Right renal pelvis (tissue), 4 donors: ENCODE data around the gene IL11RA. TPM values are rescaled to one million over a fixed set of nuclear protein-coding genes. Genes with fewer than 3 reads are reported as not detected.
"Not testable (repeated sequence)": the region's sequence is repeated elsewhere in the genome, so short reads cannot be mapped to it uniquely, and the experiment has no call there.

Experiments used
- DNase-seq, 4 donors: peaks; one replicate each; pipeline ENCODE4 v3.0.0-alpha.2; 2013; ENCODE audit warnings: low read depth in 4 of 4, low spot score in 3 of 4, missing footprints in 1 of 4
- polyA plus RNA-seq, 4 donors: library from polyadenylated mRNA; unstranded; fragments of 120-200 nt; gene quantifications; one replicate each; pipeline ENCODE4 v1.2.1, GENCODE V29; 2013; ENCODE audit not compliant: insufficient read length in 4 of 4

The IL11RA gene
- polyA plus RNA-seq, 4 donors: 47.7 to 66.7 (median 53.4) TPM

DNA sequence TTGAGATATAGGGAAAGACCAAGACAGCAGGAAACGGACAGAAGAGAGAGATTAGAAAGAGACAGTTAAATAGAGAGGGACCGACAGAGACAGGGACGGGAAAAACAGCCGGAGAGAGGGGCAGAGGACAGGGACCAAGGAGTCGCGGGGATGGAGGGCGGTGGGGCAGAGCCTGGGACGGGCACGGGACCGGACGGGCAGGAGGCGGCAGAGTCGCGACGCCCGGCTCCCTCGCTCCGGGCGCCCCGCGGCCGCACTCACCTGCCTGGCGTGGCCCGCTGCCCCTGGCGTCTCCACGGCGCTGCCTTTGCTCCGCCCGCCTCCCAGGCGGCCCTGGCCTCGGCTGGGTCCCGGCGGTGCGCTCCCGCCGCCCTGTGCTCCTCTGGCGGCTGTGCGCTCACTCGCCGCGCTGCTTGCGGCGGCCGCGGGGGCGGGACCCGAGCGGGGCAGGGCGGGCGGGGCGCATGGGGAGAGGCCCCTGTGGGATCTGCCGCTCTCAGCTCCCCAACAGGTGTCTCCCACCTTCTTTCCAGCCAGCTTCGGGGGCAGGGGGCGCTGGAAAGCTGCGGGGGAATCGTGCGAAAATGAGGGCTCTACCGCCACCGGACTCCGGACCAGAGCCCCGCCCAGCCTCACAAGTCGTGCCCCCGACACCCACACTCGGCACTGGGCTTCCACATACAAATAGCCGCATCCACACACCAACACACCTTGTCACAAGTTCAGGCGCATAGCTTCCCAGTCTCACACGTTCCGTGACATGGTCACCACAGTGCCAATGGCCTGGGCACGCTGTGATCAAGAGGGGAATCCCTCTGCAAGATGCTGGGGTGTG lies 23.1 kb upstream of the IL11RA start, which contains the start of gene ARID3C:
ARID3C (minus strand) TSS at position 411 of the 835 bp plus-strand sequence. CDS start 1,052 bp downstream, outside the sequence.
- DNase-seq: no peak

DNA sequence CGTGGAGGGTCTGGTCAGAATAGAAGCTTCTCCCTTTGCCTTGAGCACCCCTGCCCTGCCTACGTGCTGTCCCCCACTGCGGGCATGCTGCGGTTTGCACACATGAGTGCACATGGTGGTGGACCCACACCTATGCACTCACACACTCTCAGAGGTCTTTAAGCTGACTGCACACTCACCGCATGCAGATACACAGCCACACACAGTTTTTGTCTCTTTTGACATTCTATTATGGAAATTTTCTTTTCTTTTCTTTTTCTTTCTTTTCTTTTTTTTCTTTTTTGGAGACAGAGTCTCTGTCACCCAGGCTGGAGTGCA lies 22.5 kb upstream of the IL11RA start:
- DNase-seq: no peak

DNA sequence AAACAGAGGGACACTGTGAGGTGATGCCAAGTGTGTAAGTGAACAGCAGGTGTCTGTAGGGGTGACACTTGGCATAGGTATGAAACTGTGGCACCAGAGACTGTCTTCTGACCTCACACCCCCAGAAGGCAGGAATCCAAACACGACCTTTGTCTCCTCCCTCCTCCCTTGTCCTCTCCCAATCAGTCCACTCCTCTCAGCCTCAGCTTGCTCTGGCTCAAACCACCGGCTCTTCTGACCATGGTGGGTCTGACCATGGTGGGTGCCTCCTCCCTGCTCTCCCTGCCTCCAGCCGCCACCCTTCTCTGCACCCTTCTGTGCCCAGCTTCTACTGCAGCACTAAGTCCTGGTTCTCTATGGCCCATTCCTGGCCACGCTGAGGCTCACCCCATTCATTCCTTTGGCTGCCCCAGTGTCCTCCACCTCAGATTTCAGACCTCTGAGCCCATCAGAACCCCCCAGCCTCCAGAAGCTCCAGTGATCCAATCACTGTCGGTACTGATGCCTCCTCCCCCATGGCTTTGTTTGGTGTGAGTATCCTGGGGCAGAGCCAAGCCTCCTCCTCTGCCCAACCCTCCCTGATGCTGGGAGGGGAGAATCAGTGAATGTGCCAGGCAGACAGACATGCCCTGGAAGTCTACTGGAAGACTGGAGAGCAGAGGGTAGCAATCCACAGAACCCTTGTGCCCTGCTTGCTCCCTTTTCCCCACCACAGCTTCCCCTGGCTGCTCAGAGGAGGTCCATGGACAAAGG lies 21.4 kb upstream of the IL11RA start:
- no peak for DNase-seq

DNA sequence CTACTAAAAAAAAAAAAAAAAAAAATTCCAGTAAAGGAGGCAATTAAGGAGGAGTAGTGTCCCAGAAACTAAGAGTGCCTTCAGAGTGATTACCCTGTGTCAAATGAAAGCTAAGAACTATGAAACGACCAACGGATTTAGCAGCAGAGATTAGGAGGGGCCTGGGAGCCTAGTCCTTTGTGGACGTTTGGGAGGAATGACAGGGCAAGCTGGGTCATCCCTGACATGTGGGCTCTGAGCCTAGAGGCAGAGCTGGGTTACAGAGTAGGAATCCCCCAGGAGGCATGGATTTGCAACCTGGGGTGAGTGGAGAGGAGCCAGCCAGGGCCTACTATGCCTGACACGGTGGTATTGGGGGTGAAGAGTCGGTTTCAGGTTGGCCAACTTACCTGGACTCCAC lies 18.8 kb upstream of the IL11RA start:
- no peak for DNase-seq

DNA sequence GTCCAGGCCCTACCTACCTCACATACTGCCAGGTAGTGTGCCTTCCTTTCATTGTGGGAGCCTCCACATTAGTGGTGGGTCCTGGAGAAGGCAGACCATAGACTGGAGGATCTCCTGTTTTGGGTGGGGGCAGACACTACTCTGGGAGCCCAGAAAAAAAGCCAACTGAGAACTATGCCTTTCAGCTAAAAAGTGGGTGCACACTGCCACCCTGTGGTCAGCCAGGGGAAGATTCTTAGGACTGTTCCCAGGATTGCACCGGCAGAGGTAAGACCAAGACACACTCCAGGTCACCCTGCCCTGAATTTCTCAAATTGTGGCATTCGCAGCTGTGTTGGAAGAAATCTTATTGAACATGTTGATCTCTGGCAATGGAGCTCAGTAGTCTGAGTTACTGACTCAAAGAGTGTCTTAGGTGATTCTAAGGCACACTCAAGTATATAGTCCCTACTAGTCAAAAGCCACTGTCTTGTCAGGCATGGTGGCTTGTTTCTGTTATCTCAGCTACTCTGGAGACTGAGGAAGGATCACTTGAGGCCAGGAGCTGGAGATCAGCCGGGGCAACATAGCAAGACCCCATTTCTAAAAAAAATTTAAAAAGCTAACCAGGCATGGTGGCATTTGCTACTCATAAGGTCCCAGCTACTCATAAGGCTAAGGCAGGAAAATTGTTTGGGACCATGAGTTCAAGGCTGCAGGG lies 18.0 kb upstream of the IL11RA start:
- DNase-seq: no peak

DNA sequence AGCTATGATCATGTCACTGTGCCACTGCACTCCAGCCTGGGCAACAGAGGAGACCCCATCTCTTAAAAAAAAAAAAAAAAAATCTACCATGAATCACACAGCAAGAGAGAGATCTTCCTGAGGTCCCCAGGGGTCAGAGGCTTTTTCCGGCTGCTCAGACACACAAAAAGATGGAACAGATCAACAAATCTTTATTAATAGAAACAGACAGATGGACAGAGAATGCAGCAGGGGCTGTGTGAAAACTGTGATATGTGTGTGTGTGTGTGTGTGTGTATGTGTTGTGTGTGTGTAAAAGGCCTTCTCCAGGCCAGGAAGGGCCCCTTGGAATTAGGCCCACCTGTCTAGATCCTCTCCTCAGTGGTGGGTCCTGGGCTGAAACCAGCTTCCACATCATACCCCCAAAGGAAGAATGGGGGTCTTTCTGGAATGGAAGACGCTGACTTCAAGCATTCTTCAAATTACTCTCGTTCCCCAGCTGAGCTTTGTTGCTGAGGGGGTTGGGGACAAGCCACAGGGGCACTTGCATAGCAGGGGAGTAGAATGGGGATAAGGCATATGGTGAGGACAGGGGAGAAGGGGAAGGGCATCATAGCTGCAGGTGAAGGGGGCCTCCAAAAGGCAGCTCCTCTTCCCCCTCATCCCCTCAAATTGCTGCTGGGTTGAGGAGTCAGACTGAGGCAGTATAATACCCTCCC lies 17.3 kb upstream of the IL11RA start:
- no peak for DNase-seq

DNA sequence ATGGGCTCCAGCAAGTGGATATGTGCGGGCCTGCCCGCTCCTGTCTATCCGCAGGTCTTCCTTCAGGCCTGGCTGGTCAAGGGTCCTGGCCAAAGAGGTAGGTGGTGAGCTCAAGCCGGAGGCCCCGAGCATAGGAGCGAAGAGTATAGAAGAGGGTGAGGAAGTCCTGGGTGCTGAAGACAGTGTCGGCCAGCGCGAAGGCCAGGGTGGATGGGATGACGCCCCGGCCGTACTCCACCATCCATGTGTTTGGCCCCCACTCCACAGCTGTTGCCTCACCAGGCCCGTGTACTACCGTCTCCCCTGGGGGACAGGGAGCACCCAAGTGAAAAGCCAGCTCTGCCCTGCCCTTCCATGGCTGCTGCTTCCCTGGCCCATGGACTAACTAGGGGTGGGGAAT lies 16.4 kb upstream of the IL11RA start:
- no peak for DNase-seq

DNA sequence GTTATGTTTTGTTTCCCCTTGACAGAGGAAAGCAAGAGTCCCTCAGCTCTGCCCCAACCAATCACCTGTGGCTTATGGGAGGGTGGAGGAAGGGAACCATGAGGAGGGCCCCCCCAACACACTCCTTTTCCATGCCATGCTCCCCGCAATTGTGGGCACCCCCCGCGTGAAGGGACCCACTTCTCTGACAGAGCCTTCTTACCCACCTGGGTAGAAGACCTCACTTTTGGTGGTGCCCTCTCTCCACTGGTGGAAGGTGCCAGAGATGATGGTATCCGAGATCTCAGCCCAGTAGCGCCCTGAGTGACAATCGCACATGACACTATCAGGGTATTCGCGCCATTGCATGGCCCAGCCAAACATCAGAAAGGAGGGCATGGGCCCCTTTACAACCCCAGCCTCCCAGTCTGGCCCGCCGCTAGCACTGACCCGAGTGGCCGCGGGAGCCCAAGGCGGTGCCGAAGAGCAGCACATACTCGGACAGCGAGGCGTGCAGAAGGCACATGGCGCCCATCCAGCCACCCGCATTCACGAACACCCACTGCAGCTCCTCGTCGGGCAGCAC lies 15.1 kb upstream of the IL11RA start:
- DNase-seq: no peak

DNA sequence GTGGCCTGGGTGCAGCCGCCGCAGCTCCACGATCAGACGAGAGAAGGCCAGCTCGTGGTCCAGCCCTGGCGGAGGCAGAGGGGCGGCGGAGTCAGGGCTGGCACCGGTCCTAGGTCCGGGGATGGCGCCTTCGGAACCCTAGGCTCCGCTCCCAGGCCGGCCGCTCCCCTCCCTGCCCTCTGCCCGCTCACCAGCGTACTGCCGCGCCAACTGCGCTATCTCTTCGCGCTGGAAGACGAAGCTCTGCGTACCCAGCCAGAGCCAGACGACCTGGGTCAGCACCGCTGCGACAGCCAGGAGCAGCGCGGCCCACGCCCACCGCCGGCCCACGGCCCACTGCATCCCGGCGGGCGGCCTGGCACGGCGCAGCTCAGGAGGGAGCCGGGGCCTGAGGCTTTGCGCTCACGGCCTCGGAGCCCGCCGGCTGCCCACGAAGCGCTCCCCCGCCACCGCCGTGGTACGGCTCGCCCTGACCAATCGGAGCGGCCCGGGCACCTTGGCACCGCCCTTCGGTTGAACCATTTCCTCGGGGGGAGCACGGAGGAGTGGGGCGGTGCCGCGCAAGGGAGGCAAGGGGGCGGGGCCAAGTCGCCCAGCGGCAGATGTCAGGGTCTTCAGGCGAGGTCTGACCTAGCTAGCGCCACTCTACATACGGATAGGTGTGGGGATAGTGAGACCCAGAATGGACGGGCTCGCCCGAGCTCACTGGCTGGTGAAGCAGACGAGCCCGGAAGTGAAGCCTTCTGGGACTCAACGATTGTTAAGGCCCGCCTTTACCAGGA lies 14.4 kb upstream of the IL11RA start, which contains the start of gene SIGMAR1:
SIGMAR1 (minus strand) TSS at position 432 of the 782 bp plus-strand sequence; CDS start at position 342, 90 bp downstream.
- peak; percentile 84 to 87 (median 85) for DNase-seq

DNA sequence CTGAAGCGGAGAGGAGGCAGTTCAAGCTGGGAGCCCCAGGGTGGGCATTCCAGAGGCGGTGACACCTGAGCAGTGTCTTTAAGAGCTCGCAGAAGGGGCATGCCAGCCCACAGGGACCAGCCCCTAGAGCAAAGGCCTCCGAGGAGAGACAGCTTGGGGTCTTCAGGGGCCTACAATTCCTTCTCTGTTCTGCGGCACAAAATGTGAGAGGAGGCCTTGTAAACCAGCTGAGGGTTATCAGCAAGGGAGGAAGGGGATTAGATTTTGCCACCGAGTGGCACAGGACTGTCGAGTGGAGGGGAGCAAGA lies 13.9 kb upstream of the IL11RA start:
- DNase-seq: no peak

DNA sequence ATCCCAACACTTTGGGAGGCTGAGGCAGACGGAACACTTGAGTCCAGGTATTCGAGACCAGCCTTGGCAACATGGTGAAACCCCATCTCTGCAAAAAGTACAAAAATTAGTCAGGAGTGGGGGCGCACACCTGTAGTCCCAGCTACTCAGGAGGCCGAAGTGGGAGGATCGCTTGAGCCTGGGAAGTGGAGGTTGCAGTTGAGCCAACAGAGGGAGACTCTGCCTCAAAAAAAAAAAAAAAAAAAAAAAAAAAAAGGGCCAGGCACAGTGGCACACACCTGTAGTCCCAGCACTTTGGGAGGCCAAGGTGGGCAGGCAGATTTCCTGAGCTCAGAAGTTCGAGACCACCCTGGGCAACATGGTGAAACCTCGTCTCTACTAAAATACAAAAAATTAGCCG lies 12.7 kb upstream of the IL11RA start:
- not testable (repeated sequence) for DNase-seq

DNA sequence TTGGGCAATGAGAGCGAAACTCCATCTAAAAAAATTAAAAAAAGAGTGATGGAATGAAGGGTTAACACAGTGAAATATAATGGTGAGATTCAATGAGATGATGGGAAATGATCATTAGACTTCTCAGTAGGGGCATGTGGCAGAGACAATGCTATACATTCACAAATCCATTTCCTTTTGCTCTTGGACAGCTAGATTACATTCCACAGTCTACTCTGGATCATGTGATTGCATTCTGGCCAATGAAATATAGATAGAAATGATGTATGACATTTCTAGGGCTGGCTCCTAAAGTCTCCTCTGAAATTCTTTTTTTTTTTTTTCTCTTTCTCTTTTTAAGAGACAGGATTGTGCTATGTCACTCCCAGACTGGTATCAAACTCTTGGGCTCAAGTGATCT lies 9.3 kb upstream of the IL11RA start:
- DNase-seq: no peak

DNA sequence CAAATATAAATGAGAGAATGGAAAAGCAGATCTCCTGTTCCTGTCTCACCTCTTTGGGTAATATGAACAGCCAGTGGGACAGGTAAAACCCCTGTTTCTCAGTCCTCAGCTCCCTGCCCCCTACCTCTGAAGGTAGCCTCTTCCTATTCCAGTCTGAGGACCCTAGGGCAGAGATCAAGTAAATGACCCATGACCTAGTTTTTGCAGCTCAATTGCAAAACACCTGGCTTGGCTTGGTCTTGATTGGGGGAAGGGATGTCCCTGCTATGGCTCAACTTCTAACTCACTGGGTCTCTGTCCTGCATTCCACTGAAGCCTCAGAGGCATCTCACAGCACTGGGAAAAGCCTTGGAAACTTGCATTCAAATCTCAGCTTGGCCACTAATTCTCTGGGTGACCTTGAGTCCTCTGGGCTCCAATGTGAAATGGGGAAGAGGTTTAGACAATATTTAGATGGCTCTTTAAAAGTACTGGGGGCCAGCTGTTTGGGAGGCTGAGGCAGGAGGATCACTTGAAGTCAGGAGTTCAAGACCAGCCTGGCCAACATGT lies 7.1 kb upstream of the IL11RA start:
- no peak for DNase-seq

DNA sequence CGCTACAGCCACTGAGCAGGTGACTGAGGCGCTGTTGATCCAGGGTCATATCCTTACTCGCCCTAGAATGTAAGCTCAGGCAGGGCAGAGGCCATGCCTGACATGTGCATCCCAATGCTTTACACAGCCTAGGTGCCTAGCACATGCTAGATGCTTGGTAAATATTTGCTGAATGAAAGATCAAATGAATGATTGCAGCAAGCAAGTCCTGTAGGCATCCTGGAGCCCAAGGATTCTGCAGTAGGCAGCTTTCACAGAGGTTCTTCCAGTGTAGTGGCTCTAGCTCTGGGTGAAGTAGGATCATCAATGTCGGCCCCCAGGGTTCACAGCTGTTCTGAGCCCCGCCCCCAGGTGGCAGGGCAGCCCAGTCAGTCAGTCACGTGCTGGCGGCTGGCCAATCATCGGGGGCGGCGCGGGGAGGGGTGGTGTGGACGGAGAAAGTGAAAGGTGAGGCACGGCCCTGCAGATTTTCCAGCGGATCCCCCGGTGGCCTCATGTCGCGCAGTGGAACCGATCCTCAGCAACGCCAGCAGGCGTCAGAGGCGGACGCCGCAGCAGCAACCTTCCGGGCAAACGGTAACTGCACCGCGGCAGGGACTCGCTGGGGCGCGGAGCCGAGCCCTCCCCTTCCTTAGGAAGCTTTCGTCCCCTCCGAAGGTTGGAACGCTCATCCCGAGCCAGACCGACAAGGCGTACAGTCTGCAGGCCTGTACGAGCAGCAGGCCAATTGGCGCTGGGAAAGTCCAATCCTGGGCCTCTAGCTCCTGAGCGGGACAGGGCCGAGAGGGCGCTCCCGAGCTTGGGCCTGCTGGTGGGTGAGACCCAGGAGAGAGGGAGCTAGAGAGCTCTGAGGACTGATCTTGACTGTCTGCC lies 5.5 kb upstream of the IL11RA start, which contains the start of gene GALT:
GALT (plus strand) TSS at position 465 of the 873 bp plus-strand sequence; CDS start at position 495, 30 bp downstream.
- peak in 3 of 4 donors; percentile 79 to 86 (median 85) for DNase-seq

DNA sequence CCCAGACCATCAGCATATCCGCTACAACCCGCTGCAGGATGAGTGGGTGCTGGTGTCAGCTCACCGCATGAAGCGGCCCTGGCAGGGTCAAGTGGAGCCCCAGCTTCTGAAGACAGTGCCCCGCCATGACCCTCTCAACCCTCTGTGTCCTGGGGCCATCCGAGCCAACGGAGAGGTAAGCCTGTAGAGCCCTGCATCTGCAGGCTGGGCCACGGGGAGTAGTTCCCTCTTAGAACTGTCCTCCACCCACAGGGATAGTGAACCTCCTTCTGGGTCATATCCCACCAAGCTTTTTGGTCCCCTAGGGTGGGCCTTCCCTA lies 4.9 kb upstream of the IL11RA start:
- DNase-seq: no peak

DNA sequence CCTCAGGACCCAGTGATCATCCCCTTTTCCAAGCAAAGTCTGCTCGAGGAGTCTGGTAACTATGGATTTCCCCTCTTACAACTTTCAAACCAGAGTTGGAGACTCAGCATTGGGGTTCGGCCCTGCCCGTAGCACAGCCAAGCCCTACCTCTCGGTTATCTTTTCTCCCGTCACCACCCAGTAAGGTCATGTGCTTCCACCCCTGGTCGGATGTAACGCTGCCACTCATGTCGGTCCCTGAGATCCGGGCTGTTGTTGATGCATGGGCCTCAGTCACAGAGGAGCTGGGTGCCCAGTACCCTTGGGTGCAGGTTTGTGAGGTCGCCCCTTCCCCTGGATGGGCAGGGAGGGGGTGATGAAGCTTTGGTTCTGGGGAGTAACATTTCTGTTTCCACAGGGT lies 4.3 kb upstream of the IL11RA start:
- DNase-seq: no peak

DNA sequence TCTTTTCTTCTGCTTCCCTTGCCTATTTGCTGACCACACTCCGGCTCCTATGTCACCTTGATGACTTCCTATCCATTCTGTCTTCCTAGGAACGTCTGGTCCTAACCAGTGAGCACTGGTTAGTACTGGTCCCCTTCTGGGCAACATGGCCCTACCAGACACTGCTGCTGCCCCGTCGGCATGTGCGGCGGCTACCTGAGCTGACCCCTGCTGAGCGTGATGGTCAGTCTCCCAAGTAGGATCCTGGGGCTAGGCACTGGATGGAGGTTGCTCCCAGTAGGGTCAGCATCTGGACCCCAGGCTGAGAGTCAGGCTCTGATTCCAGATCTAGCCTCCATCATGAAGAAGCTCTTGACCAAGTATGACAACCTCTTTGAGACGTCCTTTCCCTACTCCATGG lies 3.3 kb upstream of the IL11RA start:
- no peak for DNase-seq

DNA sequence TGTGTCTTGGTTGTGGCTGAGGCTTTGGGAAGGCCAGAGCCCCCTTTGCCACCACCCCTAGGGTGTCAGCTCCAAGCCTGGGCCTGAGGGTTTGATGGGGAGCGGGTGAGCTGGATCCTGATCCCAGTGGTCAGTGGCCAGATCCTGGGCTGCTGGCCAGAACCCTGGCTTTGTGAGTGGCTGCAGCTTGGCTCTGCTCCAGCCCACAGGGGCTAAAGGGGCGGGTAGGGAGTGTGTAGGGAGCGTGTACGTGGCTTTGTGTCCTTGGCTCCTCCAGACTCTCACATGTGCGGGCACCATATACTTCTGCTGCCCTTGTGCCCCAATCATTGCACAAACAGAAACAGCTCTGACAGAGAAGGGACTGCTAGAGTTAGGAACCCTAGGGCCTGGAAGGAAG lies 1.2 kb upstream of the IL11RA start:
- no peak for DNase-seq
